BE2C (cell line): ENCODE results near the gene SQOR.

Experiments
- DNase-seq: peaks from one replicate; pipeline ENCODE4 v3.0.0-alpha.2; 2020
- H3K27me3 ChIP-seq: fragments of 250-450 bp; sonication (Bioruptor Pico); 2 replicates; pipeline ENCODE4 v1.5.1; 2020; ENCODE audit warnings: mild to moderate bottlenecking
- H3K36me3 ChIP-seq: fragments of 250-450 bp; sonication (Bioruptor Pico); 2 replicates; pipeline ENCODE4 v1.5.1; 2020; ENCODE audit warnings: mild to moderate bottlenecking
- H3K4me1 ChIP-seq: fragments of 250-450 bp; sonication (Bioruptor Pico); 2 replicates; pipeline ENCODE4 v1.5.1; 2020
- H3K4me3 ChIP-seq: 2 replicates; pipeline ENCODE4 v1.5.1; 2011; ENCODE audit warnings: low read depth, low read length
- H3K9me3 ChIP-seq: fragments of 250-450 bp; sonication (Bioruptor Pico); 2 replicates; pipeline ENCODE4 v1.5.1; 2020
- TF ChIP-seq, protein P1 (sequence below): IDR thresholded peaks from 2 replicates; pipeline ENCODE4 v1.5.1; 2012; ENCODE audit warnings: mild to moderate bottlenecking, low read depth, low read length

SQOR gene

DNA sequence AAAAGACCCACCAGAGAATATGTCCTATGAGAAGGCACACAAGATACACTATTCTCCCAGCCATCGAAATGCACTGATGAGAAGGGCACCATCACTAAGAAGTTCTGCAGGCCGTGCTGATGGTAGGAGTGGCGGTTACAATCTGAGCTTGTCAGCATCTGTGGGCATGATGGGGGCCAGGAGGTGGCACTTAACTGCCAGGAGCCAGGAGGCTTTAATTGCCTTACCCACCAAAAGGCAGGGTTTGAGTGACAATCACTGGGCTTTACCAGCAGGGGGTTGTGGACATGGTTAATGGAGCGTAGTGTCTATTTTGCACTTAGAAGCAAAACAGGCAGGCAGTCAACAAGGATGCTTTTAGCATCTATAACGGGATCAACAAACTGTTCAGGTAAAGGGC, 16.0 kb upstream of the SQOR start:
- Histone ChIP-seq H3K4me1 (no peaks in the 10 kb centered on the region), H3K36me3 (no peaks in the 10 kb centered on the region), H3K27me3 (no peaks in the 10 kb centered on the region), H3K9me3 (no peaks in the 10 kb centered on the region), H3K4me3 (no peak overlapping the region)
- peak; percentile 27 for DNase-seq
- TF ChIP-seq, protein P1, sequence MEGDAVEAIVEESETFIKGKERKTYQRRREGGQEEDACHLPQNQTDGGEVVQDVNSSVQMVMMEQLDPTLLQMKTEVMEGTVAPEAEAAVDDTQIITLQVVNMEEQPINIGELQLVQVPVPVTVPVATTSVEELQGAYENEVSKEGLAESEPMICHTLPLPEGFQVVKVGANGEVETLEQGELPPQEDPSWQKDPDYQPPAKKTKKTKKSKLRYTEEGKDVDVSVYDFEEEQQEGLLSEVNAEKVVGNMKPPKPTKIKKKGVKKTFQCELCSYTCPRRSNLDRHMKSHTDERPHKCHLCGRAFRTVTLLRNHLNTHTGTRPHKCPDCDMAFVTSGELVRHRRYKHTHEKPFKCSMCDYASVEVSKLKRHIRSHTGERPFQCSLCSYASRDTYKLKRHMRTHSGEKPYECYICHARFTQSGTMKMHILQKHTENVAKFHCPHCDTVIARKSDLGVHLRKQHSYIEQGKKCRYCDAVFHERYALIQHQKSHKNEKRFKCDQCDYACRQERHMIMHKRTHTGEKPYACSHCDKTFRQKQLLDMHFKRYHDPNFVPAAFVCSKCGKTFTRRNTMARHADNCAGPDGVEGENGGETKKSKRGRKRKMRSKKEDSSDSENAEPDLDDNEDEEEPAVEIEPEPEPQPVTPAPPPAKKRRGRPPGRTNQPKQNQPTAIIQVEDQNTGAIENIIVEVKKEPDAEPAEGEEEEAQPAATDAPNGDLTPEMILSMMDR: peak; percentile 41

DNA sequence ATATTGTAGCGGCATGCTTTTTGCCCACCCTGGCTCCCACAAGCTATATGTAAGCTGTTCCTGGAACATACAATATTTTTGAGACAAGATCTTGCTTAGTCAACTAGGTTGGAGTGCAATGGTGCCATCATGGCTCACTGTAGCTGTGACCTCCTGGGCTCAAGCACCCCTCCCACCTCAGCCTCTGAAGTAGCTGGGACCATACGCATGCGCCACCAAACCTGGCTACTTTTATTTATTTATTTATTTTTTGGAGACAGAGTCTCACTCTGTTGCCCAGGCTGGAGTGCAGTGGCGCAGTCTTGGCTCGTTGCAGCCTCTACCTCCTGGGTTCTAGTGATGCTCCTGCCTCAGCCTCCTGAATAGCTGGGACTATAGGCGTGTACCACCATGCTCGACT, 6.7 kb upstream of the SQOR start:
- H3K9me3 ChIP-seq: no peaks in the 10 kb centered on the region; the same call in 1 of the 2 replicates
- no peak overlapping the region for H3K4me3 ChIP-seq
- TF ChIP-seq, protein P1: no peak
- H3K36me3 ChIP-seq: no peaks in the 10 kb centered on the region
- H3K27me3 ChIP-seq: 0 out of 2 replicates have a peak, but pooled peaks cover 3% of the 10 kb centered on the region
- no peak for DNase-seq
- H3K4me1 ChIP-seq: no peaks in the 10 kb centered on the region

DNA sequence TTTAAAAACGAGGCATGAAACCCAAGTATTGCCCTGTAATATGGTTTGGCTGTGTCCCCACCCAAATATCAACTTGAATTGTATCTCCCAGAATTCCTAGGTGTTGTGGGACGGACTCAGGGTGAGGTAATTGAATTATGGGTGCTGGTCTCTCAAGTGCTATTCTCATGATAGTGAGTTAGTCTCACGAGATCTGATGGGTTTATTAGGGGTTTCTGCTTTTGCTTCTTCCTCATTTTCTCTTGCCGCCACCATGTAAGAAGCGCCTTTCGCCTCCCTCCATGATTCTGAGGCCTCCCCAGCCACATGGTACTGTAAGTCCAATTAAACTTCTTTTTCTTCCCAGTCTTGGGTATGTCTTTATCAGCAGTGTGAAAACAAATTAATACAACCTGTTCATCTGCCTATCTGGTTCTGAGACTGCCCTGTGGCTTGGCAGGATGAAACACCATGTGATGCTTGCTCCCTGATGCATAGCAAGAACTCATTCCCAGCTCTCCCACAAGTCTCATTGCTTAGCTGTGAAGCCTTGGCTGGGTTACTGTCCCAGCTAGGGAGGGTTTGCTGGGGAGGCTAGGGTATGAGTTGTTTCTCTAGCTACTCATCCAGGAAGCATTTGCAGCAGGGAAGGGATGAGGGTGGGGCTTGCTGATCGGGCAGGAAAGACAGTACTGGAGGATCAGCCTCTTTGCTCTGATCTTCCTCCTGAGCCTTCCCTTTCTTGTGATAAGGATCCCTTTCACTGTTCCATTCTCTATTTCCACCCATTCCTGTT, 3.7 kb upstream of the SQOR start:
- no peak for DNase-seq
- H3K4me3 ChIP-seq: no peak overlapping the region
- peaks cover 18% of the 10 kb centered on the region for H3K27me3 ChIP-seq
- TF ChIP-seq, protein P1: no peak
- H3K4me1 ChIP-seq: no peaks in the 10 kb centered on the region
- H3K36me3 ChIP-seq: no peaks in the 10 kb centered on the region
- no peaks in the 10 kb centered on the region for H3K9me3 ChIP-seq

DNA sequence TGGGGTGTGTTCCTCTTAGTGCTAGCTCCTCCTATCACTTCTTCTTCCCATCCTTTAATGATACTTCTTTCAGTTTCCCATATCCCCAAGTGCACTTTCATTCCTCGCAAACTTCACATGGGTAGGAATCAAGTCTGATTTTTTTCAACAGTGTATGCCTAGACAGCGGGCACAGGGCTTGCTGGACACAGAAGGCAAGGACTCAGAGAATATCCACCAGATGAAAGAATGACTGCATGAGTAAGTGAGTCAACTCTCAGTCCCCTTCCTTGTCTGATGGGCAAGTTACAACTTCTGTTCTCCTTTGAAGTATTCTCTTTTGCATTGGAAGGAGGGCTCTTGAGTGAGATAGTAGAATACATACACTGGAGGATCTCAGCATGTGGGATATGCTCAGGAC, 3.1 kb upstream of the SQOR start:
- H3K27me3 ChIP-seq: peaks cover 18% of the 10 kb centered on the region
- H3K4me1 ChIP-seq: no peaks in the 10 kb centered on the region
- TF ChIP-seq, protein P1: no peak
- H3K36me3 ChIP-seq: no peaks in the 10 kb centered on the region
- H3K9me3 ChIP-seq: no peaks in the 10 kb centered on the region
- no peak for DNase-seq
- H3K4me3 ChIP-seq: no peak overlapping the region

DNA sequence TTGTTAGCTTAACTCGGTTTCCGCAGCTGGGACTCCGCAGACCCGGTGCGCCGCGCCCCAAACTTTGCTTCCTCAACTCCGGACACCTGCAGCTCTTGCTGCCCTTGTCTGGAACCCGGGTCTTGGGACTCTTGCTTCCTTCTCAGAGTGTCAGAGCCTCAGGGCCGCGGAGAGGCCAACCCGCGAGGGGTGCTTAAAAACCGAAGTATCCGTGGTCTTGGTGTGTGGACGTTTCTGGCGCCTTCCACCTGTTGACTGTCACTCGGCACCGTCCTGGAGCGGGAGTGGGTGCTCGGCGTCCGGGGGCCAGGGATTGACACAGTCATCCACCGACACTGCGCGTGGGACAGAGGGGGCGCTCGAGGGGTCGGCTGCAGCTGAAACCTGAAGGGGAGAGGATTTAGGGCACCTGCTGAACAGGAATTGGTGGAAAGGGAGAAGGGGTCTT, 386 bp downstream of the SQOR start:
- TF ChIP-seq, protein P1: peak; percentile 40
- H3K36me3 ChIP-seq: no peaks in the 10 kb centered on the region
- H3K4me1 ChIP-seq: no peaks in the 10 kb centered on the region
- peak overlapping the region; percentile 59 for H3K4me3 ChIP-seq
- DNase-seq: peak; percentile 32
- H3K9me3 ChIP-seq: no peaks in the 10 kb centered on the region
- H3K27me3 ChIP-seq: peaks cover 31% of the 10 kb centered on the region

DNA sequence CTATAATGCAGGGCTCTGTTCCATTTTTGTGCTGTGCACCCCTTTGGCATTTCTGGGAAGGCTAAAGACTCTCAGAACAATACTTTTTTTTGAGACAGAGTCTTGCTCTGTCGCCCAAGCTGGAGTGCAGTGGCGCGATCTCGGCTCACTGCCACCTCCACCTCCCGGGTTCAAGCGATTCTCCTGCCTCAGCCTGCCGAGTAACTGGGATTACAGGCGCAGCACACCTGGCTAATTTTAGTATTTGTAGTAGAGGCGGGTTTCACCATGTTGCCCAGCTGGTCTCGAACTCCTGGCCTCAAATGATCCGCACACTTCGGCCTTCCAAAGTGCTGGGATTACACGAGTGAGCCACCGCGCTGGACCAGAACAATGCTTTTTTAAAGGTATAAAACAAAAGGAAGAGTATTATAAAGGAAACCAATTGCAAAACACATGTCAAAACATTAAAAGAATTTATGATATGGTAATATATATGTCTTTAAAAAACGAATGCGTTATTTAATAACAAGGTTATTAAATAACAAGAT, 999 bp downstream of the SQOR start:
- peaks cover 34% of the 10 kb centered on the region for H3K27me3 ChIP-seq
- H3K4me1 ChIP-seq: no peaks in the 10 kb centered on the region
- H3K36me3 ChIP-seq: no peaks in the 10 kb centered on the region
- no peak overlapping the region for H3K4me3 ChIP-seq
- TF ChIP-seq, protein P1: no peak
- no peaks in the 10 kb centered on the region for H3K9me3 ChIP-seq
- DNase-seq: no peak
